Muscle layer of duodenum (tissue), 2 donors: ENCODE results near the gene TMEM239.
"Not testable (repeated sequence)": the region's sequence is repeated elsewhere in the genome, so short reads cannot be mapped to it uniquely, and the experiment has no call there.

Source experiments
- H3K27ac ChIP-seq: one replicate; pipeline ENCODE4 v1.7.0; 2013; ENCODE audit warnings: mild to moderate bottlenecking, low read length
- H3K27me3 ChIP-seq: one replicate; pipeline ENCODE4 v1.7.0; 2013; ENCODE audit warnings: low read depth, mild to moderate bottlenecking, control low read depth, low read length
- H3K36me3 ChIP-seq, 2 donors: one replicate each; pipeline ENCODE4 v1.7.0; 2013; ENCODE audit warnings: low read length in 2 of 2, control low read depth in 1 of 2, mild to moderate bottlenecking in 1 of 2; ENCODE audit not compliant: insufficient read depth in 2 of 2, control insufficient read depth in 1 of 2
- H3K4me1 ChIP-seq, 2 donors: one replicate each; pipeline ENCODE4 v1.7.0; 2013; ENCODE audit warnings: low read length in 2 of 2, mild to moderate bottlenecking in 2 of 2, control low read depth in 1 of 2, moderate library complexity in 1 of 2; ENCODE audit not compliant: insufficient read depth in 2 of 2, control insufficient read depth in 1 of 2
- H3K4me3 ChIP-seq, 2 donors: one replicate each; pipeline ENCODE4 v1.7.0; 2013; ENCODE audit warnings: low read length in 2 of 2, low read depth in 1 of 2, mild to moderate bottlenecking in 1 of 2
- H3K9me3 ChIP-seq, 2 donors: one replicate each; pipeline ENCODE4 v1.7.0; 2013; ENCODE audit warnings: low read length in 2 of 2, control low read depth in 1 of 2, mild to moderate bottlenecking in 1 of 2; ENCODE audit not compliant: control insufficient read depth in 1 of 2
- donor health status: healthy.

The TMEM239 gene

GRCh38 chr20:2816030-2816582 is at the start of gene TMEM239:
Gene TMEM239 (plus strand): TSS chr20:2816364. CDS start chr20:2816555, 191 bp downstream.
- peaks cover 0 to 6% of the 10 kb centered on the region in 2 donors for H3K9me3 ChIP-seq
- no peak within 1 kb of the TSS for H3K27ac ChIP-seq
- H3K4me1 ChIP-seq = peaks cover 0 to 2% of the 10 kb centered on the region in 2 donors
- H3K27me3 ChIP-seq = peaks cover 14% of the 10 kb centered on the region
- H3K36me3 ChIP-seq = no peaks in the 10 kb centered on the region
- H3K4me3 ChIP-seq = no peak within 1 kb of the TSS

- no peaks in the 10 kb centered on the region for H3K4me1 ChIP-seq
- H3K36me3 ChIP-seq = no peaks in the 10 kb centered on the region
- no peak overlapping the region for H3K4me3 ChIP-seq
- H3K9me3 ChIP-seq = no peaks in the 10 kb centered on the region
- no peak overlapping the region for H3K27ac ChIP-seq
- H3K27me3 ChIP-seq = no peaks in the 10 kb centered on the region
Observed at GRCh38 chr20:2767768-2768631, 48.2 kb upstream of the TMEM239 start.

- Histone ChIP-seq H3K36me3 (no peaks in the 10 kb centered on the region), H3K9me3 (no peaks in the 10 kb centered on the region), H3K27ac (no peak overlapping the region), H3K27me3 (no peaks in the 10 kb centered on the region), H3K4me1 (no peaks in the 10 kb centered on the region), H3K4me3 (no peak overlapping the region)
Observed at GRCh38 chr20:2768632-2769015, 47.5 kb upstream of the TMEM239 start.

GRCh38 chr20:2770091-2770490 is 46.1 kb upstream of the TMEM239 start:
- H3K4me3 ChIP-seq, H3K4me1 ChIP-seq, H3K27me3 ChIP-seq, H3K9me3 ChIP-seq, H3K36me3 ChIP-seq, H3K27ac ChIP-seq: not testable (repeated sequence)

DNA sequence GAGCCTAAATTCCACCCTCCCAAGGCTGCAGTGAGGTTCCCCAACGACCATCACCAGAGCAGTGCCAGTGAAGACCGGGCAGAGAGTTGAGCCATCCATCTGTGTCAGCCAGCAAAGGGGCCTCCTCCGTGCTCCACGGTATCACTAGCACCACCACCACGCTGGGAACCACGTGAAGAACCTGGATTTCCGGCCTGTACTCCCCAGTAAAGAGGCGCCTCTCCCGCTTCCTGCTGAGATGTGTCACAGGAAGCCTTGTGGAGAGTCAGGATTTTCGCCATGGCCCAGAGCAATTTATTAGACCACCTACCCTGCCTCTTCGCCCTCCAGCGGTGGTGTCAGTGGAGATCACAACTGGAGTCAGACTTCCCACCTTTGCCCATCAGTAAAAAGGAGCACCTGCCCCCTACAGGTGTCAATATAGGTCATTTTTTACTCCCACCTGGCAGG is 44.5 kb upstream of the TMEM239 start:
- Histone ChIP-seq H3K27ac (no peak overlapping the region), H3K27me3 (no peaks in the 10 kb centered on the region)

DNA sequence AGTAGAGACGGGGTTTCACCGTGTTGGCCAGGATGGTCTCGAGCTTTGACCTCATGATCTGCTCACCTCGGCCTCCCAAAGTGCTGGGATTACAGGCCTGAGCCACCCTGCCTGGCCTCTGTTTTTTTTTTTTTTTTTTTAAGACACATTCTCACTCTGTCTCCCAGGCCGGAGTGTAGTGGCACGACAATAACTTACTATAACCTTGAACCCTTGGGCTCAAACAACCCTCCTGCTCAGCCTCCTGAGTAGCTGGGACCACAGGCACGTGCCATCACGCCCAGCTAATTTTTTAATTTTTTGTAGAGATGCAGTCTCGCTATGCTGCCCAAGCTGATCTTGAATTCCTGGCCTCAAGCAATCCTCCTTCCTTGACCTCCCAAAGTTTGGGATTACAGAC is 42.4 kb upstream of the TMEM239 start:
- Histone ChIP-seq H3K27me3 (no peaks in the 10 kb centered on the region), H3K4me3 (no peak overlapping the region), H3K27ac (no peak overlapping the region), H3K4me1 (no peaks in the 10 kb centered on the region), H3K9me3 (peaks cover 0 to 5% of the 10 kb centered on the region in 2 donors), H3K36me3 (no peaks in the 10 kb centered on the region)

More for the DNA sequence above, 44.5 kb upstream of the TMEM239 start:
- H3K4me1 ChIP-seq = no peaks in the 10 kb centered on the region
- H3K4me3 ChIP-seq = no peak overlapping the region
- peaks cover 0 to 4% of the 10 kb centered on the region in 2 donors for H3K9me3 ChIP-seq
- H3K36me3 ChIP-seq = no peaks in the 10 kb centered on the region

DNA sequence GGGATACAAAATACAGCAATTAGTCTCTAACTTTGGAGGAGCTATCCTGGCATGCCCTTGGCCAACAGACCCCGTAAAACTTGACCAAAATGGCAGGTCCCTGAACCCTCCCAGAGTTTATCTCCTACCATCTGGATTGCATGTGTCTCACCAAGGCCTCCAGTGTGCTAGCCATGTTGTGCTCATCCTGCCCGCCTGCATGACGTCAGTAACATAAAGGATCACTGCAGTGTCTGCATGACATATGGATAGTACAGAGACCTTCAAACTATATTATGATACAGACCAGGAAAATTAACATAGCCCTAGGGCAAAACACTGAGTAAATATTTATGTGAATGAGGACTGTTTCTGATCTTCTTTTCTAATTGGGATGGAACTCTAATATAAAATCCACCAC is 41.0 kb upstream of the TMEM239 start:
- peaks cover 0 to 5% of the 10 kb centered on the region in 2 donors for H3K9me3 ChIP-seq
- no peaks in the 10 kb centered on the region for H3K4me1 ChIP-seq
- no peaks in the 10 kb centered on the region for H3K36me3 ChIP-seq

GRCh38 chr20:2778602-2779321 is 37.4 kb upstream of the TMEM239 start:
- no peaks in the 10 kb centered on the region for H3K27me3 ChIP-seq
- H3K36me3 ChIP-seq = no peaks in the 10 kb centered on the region

More for the DNA sequence above, 41.0 kb upstream of the TMEM239 start:
- H3K27ac ChIP-seq = no peak overlapping the region
- no peaks in the 10 kb centered on the region for H3K27me3 ChIP-seq
- no peak overlapping the region for H3K4me3 ChIP-seq

DNA sequence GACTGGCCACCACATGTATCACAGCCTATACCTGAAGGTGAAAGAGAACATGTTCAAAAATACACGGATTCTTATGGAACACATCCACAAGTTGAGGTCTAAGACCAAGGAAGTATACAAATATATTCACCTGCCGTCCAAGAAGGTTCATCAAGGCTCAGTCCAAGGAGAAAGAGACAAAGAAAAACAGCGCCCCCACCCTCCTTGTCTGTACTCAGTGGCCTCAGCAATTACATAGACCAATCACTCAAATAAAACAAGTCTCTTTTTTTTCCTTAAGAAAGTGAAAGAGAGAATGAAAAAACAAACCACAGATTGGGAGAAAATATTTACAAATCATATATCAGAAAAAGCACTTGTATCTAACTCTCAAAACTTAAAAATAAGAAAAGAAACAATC is 35.2 kb upstream of the TMEM239 start:
- H3K4me3 ChIP-seq = no peak overlapping the region
- H3K27me3 ChIP-seq = no peaks in the 10 kb centered on the region
- H3K4me1 ChIP-seq = no peaks in the 10 kb centered on the region
- no peak overlapping the region for H3K27ac ChIP-seq
- peaks cover 0 to 4% of the 10 kb centered on the region in 2 donors for H3K9me3 ChIP-seq
- H3K36me3 ChIP-seq = no peaks in the 10 kb centered on the region

More at GRCh38 chr20:2778602-2779321, 37.4 kb upstream of the TMEM239 start:
- H3K9me3 ChIP-seq = peaks cover 0 to 5% of the 10 kb centered on the region in 2 donors
- H3K4me1 ChIP-seq = no peaks in the 10 kb centered on the region
- no peak overlapping the region for H3K4me3 ChIP-seq
- H3K27ac ChIP-seq = no peak overlapping the region

DNA sequence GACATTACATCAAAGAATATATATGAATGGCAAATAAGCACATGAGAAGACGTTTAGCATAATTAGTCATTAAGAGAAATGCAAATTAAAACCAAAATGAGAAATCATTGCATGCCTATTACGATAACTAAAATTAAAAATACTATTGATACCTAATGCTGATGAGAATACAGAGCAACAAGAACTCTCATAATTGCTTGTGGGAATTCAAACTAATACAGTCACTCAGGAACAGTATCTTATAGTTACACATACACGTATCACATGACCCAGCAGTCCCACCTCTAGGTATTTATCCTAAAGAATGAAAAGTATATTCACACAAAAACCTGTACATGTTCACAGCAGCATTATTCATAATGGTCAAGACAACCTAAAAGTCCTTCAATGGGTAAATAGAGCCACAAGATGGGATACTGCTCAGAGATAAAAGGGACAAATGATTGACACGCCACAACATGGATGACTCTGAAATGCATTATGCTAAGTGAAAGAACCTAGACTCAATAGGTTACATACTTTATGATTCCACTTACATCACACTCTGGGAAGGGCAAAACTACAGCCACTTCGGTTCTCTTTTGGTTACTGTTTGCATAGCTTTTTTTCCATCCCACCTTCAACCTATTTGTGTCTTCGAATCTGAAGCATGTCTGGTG is 32.1 kb upstream of the TMEM239 start:
- Histone ChIP-seq H3K27me3 (no peaks in the 10 kb centered on the region), H3K27ac (no peak overlapping the region), H3K4me1 (no peaks in the 10 kb centered on the region), H3K4me3 (no peak overlapping the region), H3K36me3 (no peaks in the 10 kb centered on the region), H3K9me3 (peaks cover 0 to 2% of the 10 kb centered on the region in 2 donors)

DNA sequence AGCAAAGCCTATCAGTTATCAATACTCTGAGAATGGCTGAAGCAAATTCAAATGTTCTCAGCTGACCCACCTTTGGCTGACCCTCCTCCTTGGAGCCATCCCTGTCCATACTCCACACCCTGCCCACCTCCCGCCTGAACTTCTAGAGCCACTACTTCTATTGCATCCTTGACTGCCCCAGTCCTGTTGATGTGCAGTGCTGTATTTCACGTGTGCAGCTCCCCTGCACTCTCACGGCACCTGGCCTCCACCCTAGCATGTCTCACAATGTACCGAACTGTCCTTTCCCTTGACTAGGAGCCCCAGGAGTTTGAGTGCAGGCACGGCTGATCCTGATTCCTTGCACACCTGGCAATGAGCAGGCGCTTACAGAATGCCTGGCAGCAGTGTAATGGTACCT is 22.7 kb upstream of the TMEM239 start:
- Histone ChIP-seq H3K27me3 (peaks cover 8% of the 10 kb centered on the region), H3K4me1 (no peaks in the 10 kb centered on the region), H3K36me3 (no peaks in the 10 kb centered on the region), H3K9me3 (peaks cover 0 to 3% of the 10 kb centered on the region in 2 donors), H3K27ac (no peak overlapping the region), H3K4me3 (no peak overlapping the region)
